HG02943 (cell line): ENCODE results near the gene DNAJC1.
A peak's percentile ranks its signal among the peaks of the same experiment; 100 is the strongest.
"Not testable (repeated sequence)": the region's sequence is repeated elsewhere in the genome, so short reads cannot be mapped to it uniquely, and the experiment has no call there.

Experiments used
- ATAC-seq: cut with Tn5 transposase; IDR thresholded peaks from one replicate; pipeline ENCODE4 v1.9.1; 2021; ENCODE audit warnings: mild to moderate bottlenecking, low read depth, moderate library complexity; ENCODE audit not compliant: unreplicated experiment

Gene DNAJC1

GRCh38 chr10:22003177-22003963 lies at the start of gene DNAJC1:
Gene DNAJC1, minus strand, starts transcription at chr10:22003730. Its CDS starts 296 bp downstream, at chr10:22003434.
- ATAC-seq = peak; percentile 96

GRCh38 chr10:22053048-22053447 lies 49.5 kb upstream of the DNAJC1 start:
- no peak for ATAC-seq

GRCh38 chr10:22049635-22050034 lies 46.1 kb upstream of the DNAJC1 start:
- no peak for ATAC-seq

- ATAC-seq = no peak
These were observed 44.3 kb upstream of the DNAJC1 start for GRCh38 chr10:22047812-22048211.

- no peak for ATAC-seq
These were observed 39.8 kb upstream of the DNAJC1 start for GRCh38 chr10:22043327-22043633.

- ATAC-seq = no peak
These were observed 39.2 kb upstream of the DNAJC1 start for GRCh38 chr10:22042557-22043326.

- ATAC-seq = no peak
These were observed 30.8 kb upstream of the DNAJC1 start for GRCh38 chr10:22034333-22034732.

GRCh38 chr10:22032268-22032667 lies 28.7 kb upstream of the DNAJC1 start:
- not testable (repeated sequence) for ATAC-seq

- ATAC-seq = no peak
These were observed 26.9 kb upstream of the DNAJC1 start for GRCh38 chr10:22030421-22030820.

- ATAC-seq = no peak
These were observed 26.1 kb upstream of the DNAJC1 start for GRCh38 chr10:22029445-22030236.

- no peak for ATAC-seq
These were observed 24.1 kb upstream of the DNAJC1 start for GRCh38 chr10:22027364-22028238.

GRCh38 chr10:22026287-22026686 lies 22.8 kb upstream of the DNAJC1 start:
- ATAC-seq = no peak

GRCh38 chr10:22023508-22023907 lies 20.0 kb upstream of the DNAJC1 start:
- ATAC-seq = no peak

GRCh38 chr10:22022257-22023032 lies 18.9 kb upstream of the DNAJC1 start:
- ATAC-seq = no peak

GRCh38 chr10:22021144-22021543 lies 17.6 kb upstream of the DNAJC1 start:
- not testable (repeated sequence) for ATAC-seq

- ATAC-seq = no peak
These were observed 13.9 kb upstream of the DNAJC1 start for GRCh38 chr10:22017283-22018020.

- ATAC-seq = no peak
These were observed 12.6 kb upstream of the DNAJC1 start for GRCh38 chr10:22016046-22016705.

GRCh38 chr10:22010973-22011408 lies 7.5 kb upstream of the DNAJC1 start:
- ATAC-seq = no peak
